ENCODE results near the gene LRCH2. TPM values are rescaled to one million over a fixed set of nuclear protein-coding genes. Genes with fewer than 3 reads are reported as not detected.

The LRCH2 gene
- total and polyA plus RNA-seq, 7 experiments from 2014 or later: not detected

GRCh38 chrX:115189110-115189509 is 44.8 kb downstream of the LRCH2 start, which contains the start of gene RBMXL3:
Gene RBMXL3, plus strand, starts transcription at chrX:115189410. Its CDS starts 32 bp downstream, at chrX:115189442.
- H3K4me3 ChIP-seq (ENCODE audit: low read length): no peak within 1 kb of the TSS
- Mint-ChIP-seq H3K4me3 (no peak within 1 kb of the TSS), H3K27me3 (no peaks in the 10 kb centered on the region), H3K36me3 (no peaks in the 10 kb centered on the region), H3K27ac (no peak within 1 kb of the TSS), H3K9me3 (peaks cover 0 to 5% (median 0%) of the 10 kb centered on the region in 11 donors), H3K4me1 (no peaks in the 10 kb centered on the region)
- ChIA-PET POLR2A (no interaction called here), CTCF (no interaction called here)
- no peaks in the 10 kb centered on the region for H3K36me3 ChIP-seq (ENCODE audit: control insufficient read depth in 2 of 3, insufficient read depth in 3 of 3, low read length in 3 of 3)
- intact Hi-C loops (cut with micrococcal nuclease): no loop called here
- no peak for DNase-seq
- H3K9me3 ChIP-seq (ENCODE audit: control insufficient read depth in 2 of 3, low read length in 3 of 3): no peaks in the 10 kb centered on the region
- H3K27me3 ChIP-seq (ENCODE audit: control insufficient read depth in 2 of 2, insufficient read depth in 2 of 2, low read length in 2 of 2): no peaks in the 10 kb centered on the region
- no peak within 1 kb of the TSS for H3K27ac ChIP-seq (ENCODE audit: low read depth, low read length)
- no peaks in the 10 kb centered on the region for H3K4me1 ChIP-seq (ENCODE audit: control insufficient read depth in 2 of 2, insufficient read depth in 2 of 2, low read length in 2 of 2)
- no peak for ATAC-seq

GRCh38 chrX:115183980-115184379 is 49.9 kb downstream of the LRCH2 start:
- intact Hi-C loops (cut with micrococcal nuclease): no loop called here
- Mint-ChIP-seq H3K36me3 (no peaks in the 10 kb centered on the region), H3K27ac (no peak overlapping the region), H3K27me3 (no peaks in the 10 kb centered on the region), H3K4me1 (no peaks in the 10 kb centered on the region), H3K9me3 (peaks cover 0 to 3% (median 0%) of the 10 kb centered on the region in 11 donors), H3K4me3 (no peak overlapping the region)
- Histone ChIP-seq H3K9me3 (ENCODE audit: control insufficient read depth in 2 of 3, low read length in 3 of 3) (no peaks in the 10 kb centered on the region), H3K4me1 (ENCODE audit: control insufficient read depth in 2 of 2, insufficient read depth in 2 of 2, low read length in 2 of 2) (no peaks in the 10 kb centered on the region), H3K27me3 (ENCODE audit: control insufficient read depth in 2 of 2, insufficient read depth in 2 of 2, low read length in 2 of 2) (no peaks in the 10 kb centered on the region), H3K27ac (ENCODE audit: low read depth, low read length) (no peak overlapping the region), H3K36me3 (ENCODE audit: control insufficient read depth in 2 of 3, insufficient read depth in 3 of 3, low read length in 3 of 3) (no peaks in the 10 kb centered on the region), H3K4me3 (ENCODE audit: low read length) (no peak overlapping the region)
- POLR2A ChIA-PET: no interaction called here
- ATAC-seq (no peak), DNase-seq (no peak)
- CTCF ChIA-PET: no interaction called here

- no peaks in the 10 kb centered on the region for H3K27me3 ChIP-seq (ENCODE audit: control insufficient read depth in 2 of 2, insufficient read depth in 2 of 2, low read length in 2 of 2)
- H3K4me1 ChIP-seq (ENCODE audit: control insufficient read depth in 2 of 2, insufficient read depth in 2 of 2, low read length in 2 of 2): no peaks in the 10 kb centered on the region
- H3K4me1 Mint-ChIP-seq: no peaks in the 10 kb centered on the region
- H3K27me3 Mint-ChIP-seq: no peaks in the 10 kb centered on the region
- H3K9me3 Mint-ChIP-seq: peaks cover 0 to 1% (median 0%) of the 10 kb centered on the region in 11 donors
- no peak overlapping the region for H3K4me3 ChIP-seq (ENCODE audit: low read length)
- no peak overlapping the region for H3K4me3 Mint-ChIP-seq
- H3K9me3 ChIP-seq (ENCODE audit: control insufficient read depth in 2 of 3, low read length in 3 of 3): no peaks in the 10 kb centered on the region
- no peaks in the 10 kb centered on the region for H3K36me3 Mint-ChIP-seq
- ChIA-PET CTCF (no interaction called here), POLR2A (no interaction called here)
- ATAC-seq: no peak
- DNase-seq: no peak
- H3K27ac Mint-ChIP-seq: no peak overlapping the region
- no peaks in the 10 kb centered on the region for H3K36me3 ChIP-seq (ENCODE audit: control insufficient read depth in 2 of 3, insufficient read depth in 3 of 3, low read length in 3 of 3)
- intact Hi-C loops (cut with micrococcal nuclease): no loop called here
- no peak overlapping the region for H3K27ac ChIP-seq (ENCODE audit: low read depth, low read length)
Observed at GRCh38 chrX:115178473-115178872, 55.4 kb downstream of the LRCH2 start.

- H3K4me3 Mint-ChIP-seq: no peak overlapping the region
- no peaks in the 10 kb centered on the region for H3K4me1 Mint-ChIP-seq
- H3K36me3 ChIP-seq (ENCODE audit: control insufficient read depth in 2 of 3, insufficient read depth in 3 of 3, low read length in 3 of 3): no peaks in the 10 kb centered on the region
- H3K27me3 Mint-ChIP-seq: no peaks in the 10 kb centered on the region
- no peak overlapping the region for H3K4me3 ChIP-seq (ENCODE audit: low read length)
- no peaks in the 10 kb centered on the region for H3K36me3 Mint-ChIP-seq
- ATAC-seq (no peak), DNase-seq (no peak)
- no peaks in the 10 kb centered on the region for H3K4me1 ChIP-seq (ENCODE audit: control insufficient read depth in 2 of 2, insufficient read depth in 2 of 2, low read length in 2 of 2)
- intact Hi-C loops (cut with micrococcal nuclease): no loop called here
- H3K27ac ChIP-seq (ENCODE audit: low read depth, low read length): no peak overlapping the region
- POLR2A ChIA-PET: no interaction called here
- H3K27me3 ChIP-seq (ENCODE audit: control insufficient read depth in 2 of 2, insufficient read depth in 2 of 2, low read length in 2 of 2): no peaks in the 10 kb centered on the region
- H3K9me3 ChIP-seq (ENCODE audit: control insufficient read depth in 2 of 3, low read length in 3 of 3): no peaks in the 10 kb centered on the region
- no peak overlapping the region for H3K27ac Mint-ChIP-seq
- CTCF ChIA-PET: no interaction called here
- peaks cover 0 to 1% (median 0%) of the 10 kb centered on the region in 11 donors for H3K9me3 Mint-ChIP-seq
Observed at GRCh38 chrX:115177932-115178331, 56.0 kb downstream of the LRCH2 start.

GRCh38 chrX:115174548-115174947 is 59.3 kb downstream of the LRCH2 start:
- Mint-ChIP-seq H3K4me1 (no peaks in the 10 kb centered on the region), H3K4me3 (no peak overlapping the region)

GRCh38 chrX:115173181-115173580 is 60.7 kb downstream of the LRCH2 start:
- H3K36me3 ChIP-seq (ENCODE audit: control insufficient read depth in 2 of 3, insufficient read depth in 3 of 3, low read length in 3 of 3): no peaks in the 10 kb centered on the region
- H3K4me1 ChIP-seq (ENCODE audit: control insufficient read depth in 2 of 2, insufficient read depth in 2 of 2, low read length in 2 of 2): no peaks in the 10 kb centered on the region
- H3K4me3 ChIP-seq (ENCODE audit: low read length): no peak overlapping the region
- Mint-ChIP-seq H3K4me1 (no peaks in the 10 kb centered on the region), H3K9me3 (peaks cover 0 to 3% (median 0%) of the 10 kb centered on the region in 11 donors), H3K27ac (no peak overlapping the region), H3K27me3 (no peaks in the 10 kb centered on the region), H3K36me3 (no peaks in the 10 kb centered on the region), H3K4me3 (no peak overlapping the region)
- DNase-seq (no peak), ATAC-seq (no peak)
- POLR2A ChIA-PET: no interaction called here
- CTCF ChIA-PET: no interaction called here
- H3K27me3 ChIP-seq (ENCODE audit: control insufficient read depth in 2 of 2, insufficient read depth in 2 of 2, low read length in 2 of 2): no peaks in the 10 kb centered on the region
- intact Hi-C loops (cut with micrococcal nuclease): no loop called here
- no peaks in the 10 kb centered on the region for H3K9me3 ChIP-seq (ENCODE audit: control insufficient read depth in 2 of 3, low read length in 3 of 3)
- no peak overlapping the region for H3K27ac ChIP-seq (ENCODE audit: low read depth, low read length)

More at GRCh38 chrX:115174548-115174947, 59.3 kb downstream of the LRCH2 start:
- Histone ChIP-seq H3K27ac (ENCODE audit: low read depth, low read length) (no peak overlapping the region), H3K4me3 (ENCODE audit: low read length) (no peak overlapping the region), H3K36me3 (ENCODE audit: control insufficient read depth in 2 of 3, insufficient read depth in 3 of 3, low read length in 3 of 3) (no peaks in the 10 kb centered on the region), H3K4me1 (ENCODE audit: control insufficient read depth in 2 of 2, insufficient read depth in 2 of 2, low read length in 2 of 2) (no peaks in the 10 kb centered on the region), H3K9me3 (ENCODE audit: control insufficient read depth in 2 of 3, low read length in 3 of 3) (no peaks in the 10 kb centered on the region), H3K27me3 (ENCODE audit: control insufficient read depth in 2 of 2, insufficient read depth in 2 of 2, low read length in 2 of 2) (no peaks in the 10 kb centered on the region)
- Mint-ChIP-seq H3K36me3 (no peaks in the 10 kb centered on the region), H3K27ac (no peak overlapping the region), H3K27me3 (no peaks in the 10 kb centered on the region), H3K9me3 (no peaks in the 10 kb centered on the region)
- intact Hi-C loops (cut with micrococcal nuclease): no loop called here
- ChIA-PET POLR2A (no interaction called here), CTCF (no interaction called here)
- no peak for ATAC-seq
- DNase-seq: no peak

- DNase-seq: no peak
- CTCF ChIA-PET: no interaction called here
- Mint-ChIP-seq H3K4me3 (no peak overlapping the region), H3K4me1 (no peaks in the 10 kb centered on the region), H3K27me3 (no peaks in the 10 kb centered on the region), H3K36me3 (no peaks in the 10 kb centered on the region), H3K9me3 (peaks cover 0 to 5% (median 0%) of the 10 kb centered on the region in 11 donors), H3K27ac (no peak overlapping the region)
- intact Hi-C loops (cut with micrococcal nuclease): loop anchor here in 1 of 2 donors (2.0 kb wide), 1 partner anchor 536 kb away; no protein-coding TSS in a partner anchor
- ATAC-seq: no peak
- Histone ChIP-seq H3K9me3 (ENCODE audit: control insufficient read depth in 2 of 3, low read length in 3 of 3) (no peaks in the 10 kb centered on the region), H3K27ac (ENCODE audit: low read depth, low read length) (no peak overlapping the region), H3K36me3 (ENCODE audit: control insufficient read depth in 2 of 3, insufficient read depth in 3 of 3, low read length in 3 of 3) (no peaks in the 10 kb centered on the region), H3K4me1 (ENCODE audit: control insufficient read depth in 2 of 2, insufficient read depth in 2 of 2, low read length in 2 of 2) (no peaks in the 10 kb centered on the region), H3K4me3 (ENCODE audit: low read length) (no peak overlapping the region), H3K27me3 (ENCODE audit: control insufficient read depth in 2 of 2, insufficient read depth in 2 of 2, low read length in 2 of 2) (no peaks in the 10 kb centered on the region)
- POLR2A ChIA-PET: no interaction called here
Observed at GRCh38 chrX:115147220-115147619, 86.7 kb downstream of the LRCH2 start.

Measured in naive thymus-derived CD4-positive, alpha-beta T cell (primary cell).